ENCODE measurements around the gene PHF2.
"Not testable (repeated sequence)": the region's sequence is repeated elsewhere in the genome, so short reads cannot be mapped to it uniquely, and the experiment has no call there.

PHF2 gene

DNA sequence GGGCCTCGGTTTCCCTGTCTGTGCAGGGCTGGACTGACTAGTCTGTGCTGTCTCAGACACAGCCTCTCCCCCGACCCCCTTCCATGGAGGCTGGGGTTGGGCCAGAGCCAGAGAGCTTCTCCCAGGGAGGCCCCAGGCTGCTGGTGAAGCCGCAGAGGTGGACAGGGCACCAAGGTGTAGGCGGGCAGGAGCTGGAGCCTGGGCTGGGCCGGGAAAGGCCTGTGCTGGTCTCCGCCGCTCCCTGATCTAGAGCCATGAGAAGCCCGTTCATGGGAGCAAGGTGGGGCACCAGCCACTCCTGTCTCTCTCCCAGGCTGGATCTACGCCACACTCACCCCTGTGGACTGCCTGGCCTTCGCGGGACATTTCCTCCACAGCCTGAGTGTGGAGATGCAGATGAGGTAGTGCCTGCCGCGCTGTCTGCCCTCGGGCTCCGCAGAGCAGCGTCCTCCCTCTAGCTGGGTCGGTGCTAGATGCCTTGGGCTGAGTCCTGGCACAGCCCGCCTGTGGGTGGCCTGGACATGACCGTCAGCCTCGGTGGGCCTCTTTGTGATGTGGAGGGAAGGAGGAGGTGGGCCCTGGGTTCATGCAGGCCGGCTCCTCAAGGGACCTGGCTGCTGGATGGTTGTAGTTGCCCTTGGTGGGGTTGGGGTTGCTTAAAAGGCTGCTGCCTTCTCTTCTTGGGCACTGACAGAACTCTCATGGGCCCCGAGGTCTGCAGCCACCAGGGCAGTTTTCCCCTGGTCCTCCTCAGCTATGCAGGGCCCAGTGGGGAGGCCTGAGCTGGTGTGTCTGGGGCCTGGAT lies 79.4 kb downstream of the PHF2 start:
- no peak for DNase-seq

DNA sequence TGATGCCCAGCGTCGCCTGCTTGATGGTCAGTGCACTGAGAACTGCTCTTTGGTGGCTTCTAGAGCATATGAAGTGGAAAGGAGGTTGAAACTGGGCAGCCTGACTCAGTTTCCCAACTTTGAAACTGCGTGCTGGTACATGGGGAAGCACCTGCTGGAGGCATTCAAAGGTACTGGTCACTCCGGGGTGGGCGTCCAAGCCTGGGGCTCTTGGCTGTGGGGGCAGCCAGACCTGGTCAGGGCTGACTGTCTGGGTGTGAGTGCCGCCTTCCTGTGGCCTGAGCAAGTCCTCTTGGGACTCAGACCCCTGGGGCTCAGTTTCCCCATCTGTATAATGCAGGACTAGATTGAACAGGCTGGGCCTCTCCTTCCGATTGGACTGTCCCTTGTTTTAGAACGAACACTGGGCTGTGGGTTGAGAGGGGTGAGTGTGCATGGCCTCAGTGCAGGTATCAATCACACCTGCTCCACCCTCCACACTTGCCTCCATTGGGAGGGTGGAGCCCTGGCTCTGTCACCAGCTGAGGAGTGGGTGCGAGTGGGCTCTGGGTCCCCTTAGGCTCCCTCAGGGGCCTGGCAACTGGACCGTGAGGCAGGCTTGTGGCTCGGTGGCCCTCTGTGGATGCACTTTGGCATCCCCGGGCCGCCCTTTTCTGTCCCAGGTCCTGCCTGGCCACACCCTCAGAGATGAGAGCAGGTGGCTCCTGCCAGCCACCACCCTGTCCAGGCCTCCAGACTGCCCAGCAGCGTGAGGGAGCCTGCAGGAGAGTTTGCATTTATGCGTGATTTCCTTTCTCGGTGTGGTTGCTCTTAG lies 80.2 kb downstream of the PHF2 start:
- DNase-seq = no peak

DNA sequence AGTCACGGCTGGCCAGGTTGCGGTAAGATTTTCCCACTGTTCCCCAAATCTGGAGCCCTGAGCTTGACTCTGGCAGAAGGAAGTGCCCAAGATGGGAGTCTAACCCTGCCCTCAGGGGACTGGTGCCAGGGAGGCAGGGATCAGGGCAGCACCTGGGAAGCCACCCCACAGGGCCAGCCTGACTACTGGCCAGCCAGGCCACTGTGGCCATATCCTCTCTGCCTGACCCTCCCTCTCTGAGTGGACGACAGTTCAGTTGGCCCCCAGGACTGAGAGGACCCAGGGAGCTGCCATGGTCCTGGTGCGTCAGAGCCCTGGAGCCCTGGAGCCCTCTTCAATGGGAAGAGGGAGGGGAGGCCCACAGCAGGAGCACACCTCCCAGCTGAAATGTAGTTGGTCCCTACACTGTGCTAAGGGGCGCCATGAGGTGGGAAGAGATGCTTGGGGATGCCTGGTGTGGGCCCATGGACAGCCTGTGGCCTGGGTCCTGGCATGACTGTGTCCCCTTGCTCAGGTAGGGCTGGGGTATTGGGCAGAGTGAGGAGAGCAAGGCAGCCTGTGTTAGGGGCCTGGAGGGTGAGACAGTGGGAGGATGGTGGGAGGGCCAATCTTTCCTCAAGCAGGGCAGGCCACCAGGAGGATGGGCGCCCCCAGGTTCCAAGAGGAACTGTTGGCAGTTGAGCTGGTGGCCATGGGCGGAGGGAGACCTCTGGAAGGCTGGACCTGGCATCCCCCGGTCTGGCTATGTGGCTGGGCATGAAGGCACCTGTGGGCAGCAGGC lies 81.1 kb downstream of the PHF2 start:
- no peak for DNase-seq

DNA sequence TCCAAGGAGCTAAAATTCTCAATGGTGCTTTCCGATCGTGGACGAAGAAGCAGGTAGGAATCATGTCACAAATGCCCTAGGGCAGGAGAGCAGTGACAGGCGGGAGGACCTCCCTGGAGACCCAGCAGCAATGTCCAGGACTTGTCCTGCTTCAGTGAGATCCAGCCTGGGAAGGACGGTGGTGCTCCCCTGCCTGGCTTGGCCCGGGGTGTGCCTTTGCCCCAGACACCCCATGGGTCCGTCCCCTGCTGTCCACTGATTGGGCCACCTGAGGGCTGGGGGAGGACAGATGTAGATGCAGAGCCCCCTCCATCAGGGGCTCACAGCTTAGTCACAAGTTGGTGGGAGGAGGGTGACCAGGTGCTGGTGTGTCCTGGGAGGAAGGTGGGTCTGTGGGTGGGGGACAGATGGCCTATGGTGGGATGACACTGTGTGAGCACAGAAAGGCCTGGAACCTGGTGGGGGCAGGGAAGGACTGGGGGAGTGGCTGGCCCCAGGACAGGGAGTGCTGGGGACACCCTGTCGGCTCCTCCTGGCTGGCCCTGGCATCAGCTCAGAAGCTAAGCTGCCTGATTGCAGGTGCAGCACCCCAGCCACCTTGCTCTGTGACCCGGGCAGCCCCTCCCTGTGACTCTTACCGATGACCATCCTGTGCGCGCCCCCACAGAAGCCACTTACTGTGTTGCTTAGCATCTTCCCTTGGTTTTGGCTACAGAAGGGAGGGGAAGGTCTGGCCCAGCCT lies 82.0 kb downstream of the PHF2 start:
- no peak for DNase-seq

DNA sequence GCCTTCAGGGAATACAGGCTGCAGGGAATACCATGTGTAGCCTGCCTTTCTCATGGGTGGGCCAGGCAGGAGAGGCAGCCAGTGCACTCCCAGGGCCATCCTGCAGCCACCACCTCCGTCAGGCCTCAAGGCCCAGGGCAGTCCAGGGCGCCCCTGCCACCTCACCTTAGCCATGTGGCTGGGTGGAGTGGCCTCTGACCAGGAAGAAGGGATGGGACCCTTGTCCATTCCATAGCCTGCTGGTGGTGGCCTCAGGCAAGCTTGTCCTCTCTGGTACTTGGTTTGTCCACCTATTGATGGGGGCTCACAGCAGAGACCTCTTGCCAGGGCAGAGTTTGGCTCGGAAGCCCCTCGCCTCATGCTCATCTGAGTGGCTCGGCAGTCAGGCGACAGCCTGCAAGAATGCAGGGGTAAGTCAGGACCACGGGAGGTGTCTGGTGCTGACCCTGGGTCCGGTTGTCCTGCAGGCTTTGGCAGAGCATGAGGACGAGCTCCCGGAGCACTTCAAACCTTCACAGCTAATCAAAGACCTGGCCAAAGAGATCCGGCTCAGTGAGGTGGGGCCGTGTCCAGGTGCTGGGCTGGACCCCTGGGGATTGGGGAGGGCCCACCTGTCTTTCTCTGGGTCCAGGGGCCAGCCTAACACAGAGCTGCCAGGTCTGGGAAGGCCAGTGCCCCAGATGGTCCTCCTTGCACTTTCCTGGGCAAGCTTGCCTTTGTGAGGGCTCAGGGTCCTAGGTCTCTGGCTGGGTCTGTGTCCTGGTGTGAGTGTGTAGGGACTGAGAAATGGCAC lies 82.9 kb downstream of the PHF2 start:
- DNase-seq = no peak

DNA sequence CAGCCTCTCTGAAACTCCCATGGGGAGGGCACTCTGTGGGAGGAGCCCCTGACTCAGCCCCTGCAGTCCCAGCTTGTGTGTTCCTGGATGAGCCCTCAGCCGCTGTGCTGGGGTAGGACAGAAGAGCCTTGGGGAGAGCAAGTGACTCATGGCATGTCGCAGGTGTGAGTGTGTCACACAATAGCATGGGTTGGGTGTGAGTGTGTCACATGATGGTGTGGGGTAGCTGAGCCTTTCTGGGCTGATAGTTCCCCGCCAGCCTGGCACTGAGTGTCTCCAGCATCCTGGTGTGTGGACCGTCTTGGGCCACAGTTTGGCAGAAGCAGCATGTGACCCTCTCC lies 83.4 kb downstream of the PHF2 start:
- DNase-seq = no peak

DNA sequence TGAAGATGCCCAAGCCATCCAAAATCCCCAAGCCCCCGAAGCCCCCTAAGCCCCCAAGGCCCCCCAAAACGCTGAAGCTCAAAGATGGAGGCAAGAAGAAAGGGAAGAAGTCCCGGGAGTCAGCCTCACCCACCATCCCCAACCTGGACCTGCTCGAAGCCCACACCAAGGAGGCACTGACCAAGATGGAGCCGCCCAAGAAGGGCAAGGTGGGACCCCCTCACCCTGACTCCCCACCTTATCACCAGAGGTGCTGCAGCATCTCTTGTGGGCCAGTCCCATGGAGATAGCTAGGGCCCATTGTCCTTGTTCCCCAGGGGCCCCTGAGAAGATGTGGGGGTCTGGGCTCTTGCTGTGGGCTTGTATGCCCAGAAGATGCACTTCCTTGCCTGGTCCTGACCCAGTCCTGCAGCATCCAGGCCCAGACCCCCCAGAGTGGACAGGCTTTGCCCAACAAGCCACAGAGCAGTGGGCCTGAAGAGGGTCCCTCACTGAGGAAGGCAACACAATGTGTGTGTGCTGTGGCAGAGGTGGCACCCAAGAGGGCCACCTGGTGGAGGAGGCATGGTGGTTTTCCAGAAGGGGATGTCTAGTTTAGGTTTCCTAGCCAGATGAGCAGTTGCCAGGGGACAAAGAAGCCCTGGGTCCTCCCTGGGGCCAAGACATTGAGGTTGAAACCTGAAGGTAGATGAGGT lies 84.1 kb downstream of the PHF2 start:
- no peak for DNase-seq

DNA sequence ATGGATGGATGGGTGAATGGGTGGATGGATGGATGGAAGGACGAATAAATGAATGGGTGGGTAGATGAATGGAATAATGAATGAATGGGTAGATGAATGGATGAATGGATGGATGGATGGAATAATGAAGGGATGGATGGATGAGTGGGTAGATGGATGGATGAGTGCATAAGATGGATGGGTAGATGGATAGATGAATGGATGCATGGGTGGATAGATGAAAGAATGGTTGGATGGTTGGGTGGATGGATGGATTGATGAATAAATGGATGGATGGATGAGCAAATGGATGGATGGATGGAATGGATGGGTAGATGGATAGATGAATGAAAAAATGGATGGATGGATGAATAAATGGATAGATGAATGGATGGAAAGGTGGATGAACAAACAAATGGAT lies 85.2 kb downstream of the PHF2 start:
- no peak for DNase-seq

DNA sequence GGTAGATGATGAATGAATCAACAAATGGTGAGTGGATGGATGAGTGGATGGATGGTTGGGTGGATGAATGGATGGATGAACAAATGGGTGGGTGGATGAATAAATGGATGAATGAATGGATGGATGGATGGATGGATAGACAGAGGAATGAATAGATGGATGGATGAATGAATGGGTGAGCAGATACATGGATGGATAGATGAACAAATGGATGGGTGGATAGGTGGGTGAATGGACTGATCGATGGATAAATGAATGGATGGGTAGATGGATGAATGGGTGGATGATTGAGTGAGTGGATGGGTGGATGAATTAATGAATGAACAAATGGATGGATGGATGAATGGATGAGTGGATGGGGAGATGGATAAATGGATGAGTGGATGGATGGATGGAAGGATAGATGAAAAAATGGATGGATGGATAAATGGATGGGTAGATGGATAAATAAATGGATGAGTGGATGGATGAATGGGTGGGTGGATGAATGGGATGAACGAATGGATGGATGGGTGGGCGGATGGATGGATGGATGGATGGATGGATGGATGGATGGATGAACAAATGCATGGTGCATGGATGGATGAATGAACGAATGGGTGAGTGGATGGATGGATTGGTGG lies 85.7 kb downstream of the PHF2 start:
- no peak for DNase-seq

DNA sequence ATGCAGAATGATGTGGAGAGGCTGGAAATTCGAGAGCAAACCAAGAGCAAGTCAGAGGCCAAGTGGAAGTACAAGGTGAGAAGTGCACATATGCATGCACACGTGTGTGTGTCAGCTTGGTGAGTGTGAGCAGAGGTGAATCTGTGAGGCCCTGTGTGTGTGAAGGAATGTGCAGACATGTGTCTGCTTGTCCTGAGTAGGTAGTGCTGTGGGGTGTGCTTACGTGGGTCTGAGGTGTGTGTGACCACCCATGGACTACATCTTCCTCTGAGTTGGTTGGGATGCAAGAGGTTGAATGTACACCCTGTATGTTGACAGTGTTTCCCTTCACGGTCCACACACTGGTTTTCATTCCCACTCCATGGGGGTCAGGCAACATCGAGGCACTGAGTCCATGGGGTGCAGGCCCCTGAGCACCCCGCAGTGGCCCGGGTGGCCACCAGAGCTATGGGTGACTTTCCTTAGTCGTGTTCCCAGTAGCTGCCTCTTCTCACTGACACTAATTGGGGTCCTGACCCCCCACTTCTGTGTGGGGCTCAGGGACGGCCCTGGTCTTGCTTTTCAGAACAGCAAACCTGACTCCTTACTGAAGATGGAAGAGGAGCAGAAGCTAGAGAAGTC lies 86.7 kb downstream of the PHF2 start:
- DNase-seq = no peak

DNA sequence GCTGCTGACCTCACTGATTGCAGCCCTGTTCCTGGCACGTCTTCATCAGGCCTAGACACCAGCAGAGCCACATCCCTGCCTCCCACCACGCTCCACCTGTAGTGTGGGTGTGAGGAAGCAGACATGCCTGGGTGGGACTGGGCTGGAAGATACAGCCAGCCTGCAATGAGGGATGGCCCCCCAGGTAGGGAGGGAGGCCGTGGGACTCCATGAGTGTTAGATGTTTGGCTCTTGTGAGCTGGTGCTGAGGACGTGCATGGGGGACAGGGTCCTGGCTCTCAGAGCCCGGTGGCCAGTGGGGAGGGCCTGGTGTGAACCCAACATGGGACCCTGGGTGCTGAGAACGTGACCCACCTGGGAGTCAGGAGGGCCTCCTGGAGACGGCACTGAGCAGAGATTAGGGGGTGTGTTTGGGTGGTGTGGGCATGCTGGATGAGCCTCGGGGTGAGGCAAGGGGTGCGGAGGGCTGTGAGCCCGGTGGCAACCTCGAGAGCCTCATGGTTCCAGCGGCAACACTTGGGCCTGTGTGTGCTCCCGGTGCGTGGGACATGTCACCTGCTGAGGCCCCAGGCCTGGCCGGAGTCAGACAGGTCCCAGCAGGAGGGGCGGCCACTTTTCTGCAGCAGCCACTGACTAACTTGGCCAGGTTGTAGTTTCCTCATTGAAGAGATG lies 87.6 kb downstream of the PHF2 start:
- no peak for DNase-seq

DNA sequence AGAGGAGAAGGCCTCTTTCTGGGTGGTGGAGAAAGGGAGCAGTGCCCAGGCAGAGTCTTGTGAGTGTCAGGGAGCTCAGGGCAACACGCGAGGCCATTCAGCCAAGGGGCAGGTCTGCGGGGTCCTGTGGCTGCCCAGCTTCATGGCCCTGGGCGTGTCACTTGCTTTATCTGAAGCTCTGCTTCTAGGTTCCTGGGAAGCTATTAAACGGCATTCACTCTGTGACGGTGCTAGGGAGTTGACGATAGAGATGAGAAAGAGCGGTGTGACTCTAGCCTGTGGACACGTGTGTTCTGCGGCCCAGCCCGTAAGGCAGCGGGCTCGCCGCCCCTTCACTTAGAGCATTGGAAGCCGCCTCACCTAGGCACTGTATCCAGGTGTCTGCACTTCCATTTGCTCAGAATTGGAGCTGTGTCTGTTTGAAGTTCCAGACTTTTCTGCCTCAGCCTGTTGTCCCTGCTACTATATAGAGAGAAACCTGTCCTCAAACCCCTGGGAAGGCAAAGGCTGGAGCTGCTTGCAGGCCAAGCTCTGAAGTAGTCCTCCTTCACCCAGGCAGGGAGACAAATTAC lies 88.3 kb downstream of the PHF2 start:
- no peak for DNase-seq

DNA sequence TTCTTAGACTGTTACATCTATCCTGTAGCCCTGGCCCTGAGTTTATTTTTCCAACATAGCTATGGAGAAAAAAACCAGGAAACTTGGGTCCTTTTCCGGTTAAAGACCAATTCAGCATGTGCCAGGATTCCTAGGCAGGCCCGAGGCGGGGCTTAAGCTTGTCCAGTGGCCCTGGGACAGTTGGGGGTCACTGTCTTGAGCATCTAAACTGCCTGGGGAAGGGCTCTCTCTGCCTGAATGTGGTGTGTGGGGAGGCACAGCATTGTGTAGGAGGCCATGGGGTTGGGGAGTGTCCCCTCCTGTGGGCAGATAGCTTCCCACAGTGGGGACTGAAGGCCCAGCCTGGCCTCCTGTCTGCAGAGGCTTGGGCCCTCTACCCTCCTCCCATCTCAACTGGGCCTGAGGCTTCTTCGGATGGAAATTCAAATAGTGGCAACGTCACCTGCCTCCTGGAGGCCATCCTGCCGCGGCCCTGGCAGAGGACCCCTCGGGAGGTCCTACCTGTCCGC lies 88.8 kb downstream of the PHF2 start:
- DNase-seq = no peak

DNA sequence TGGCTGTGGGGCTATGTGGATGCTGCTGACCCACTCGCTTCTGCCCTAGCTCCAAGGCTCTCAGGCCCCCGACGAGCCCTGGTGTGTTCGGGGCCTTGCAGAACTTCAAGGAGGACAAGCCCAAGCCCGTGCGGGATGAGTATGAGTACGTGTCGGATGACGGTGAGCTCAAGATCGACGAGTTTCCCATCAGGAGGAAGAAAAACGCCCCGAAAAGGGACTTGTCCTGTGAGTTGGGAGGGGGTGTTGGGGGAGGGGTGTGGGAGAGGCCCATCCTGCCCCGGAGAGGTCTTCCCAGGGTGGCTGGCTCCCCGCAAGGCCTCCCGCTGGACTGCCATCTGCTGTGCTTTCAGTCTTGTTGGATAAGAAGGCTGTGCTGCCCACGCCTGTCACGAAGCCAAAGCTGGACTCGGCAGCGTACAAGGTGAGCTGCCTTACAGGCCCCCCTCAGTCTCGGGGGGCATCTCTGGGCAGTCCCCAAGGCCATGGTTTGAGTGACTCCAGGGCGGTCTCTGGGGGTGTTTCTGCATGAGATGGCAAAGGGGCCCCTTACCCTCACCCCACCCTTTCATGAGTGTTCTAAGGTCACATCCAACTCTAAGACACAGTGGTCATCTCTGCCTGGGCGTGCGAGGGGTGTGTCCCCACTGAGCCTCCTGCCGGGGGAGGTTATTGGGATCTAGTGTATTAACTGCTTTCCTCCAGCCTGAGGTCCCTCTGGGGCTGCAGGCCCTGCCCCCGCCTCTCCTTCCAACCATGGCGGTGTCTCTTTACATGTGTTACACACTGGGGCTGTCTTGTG lies 89.5 kb downstream of the PHF2 start:
- DNase-seq = no peak

DNA sequence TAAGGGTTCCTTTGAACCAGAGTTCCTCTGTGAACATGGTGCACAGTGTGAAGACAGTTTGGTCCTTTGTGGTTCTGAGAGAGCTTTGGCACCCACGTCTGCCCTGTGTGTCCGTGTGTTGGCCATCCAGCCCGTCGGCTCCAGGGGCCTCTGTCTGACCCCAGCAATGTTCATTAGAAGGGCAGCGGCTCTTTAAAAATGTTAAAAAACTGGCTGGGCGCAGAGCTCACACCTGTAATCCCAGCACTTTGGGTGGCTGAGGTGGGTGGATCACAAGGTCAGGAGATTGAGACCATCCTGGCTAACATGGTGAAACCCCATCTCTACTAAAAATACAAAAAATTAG lies 90.0 kb downstream of the PHF2 start:
- DNase-seq = not testable (repeated sequence)

DNA sequence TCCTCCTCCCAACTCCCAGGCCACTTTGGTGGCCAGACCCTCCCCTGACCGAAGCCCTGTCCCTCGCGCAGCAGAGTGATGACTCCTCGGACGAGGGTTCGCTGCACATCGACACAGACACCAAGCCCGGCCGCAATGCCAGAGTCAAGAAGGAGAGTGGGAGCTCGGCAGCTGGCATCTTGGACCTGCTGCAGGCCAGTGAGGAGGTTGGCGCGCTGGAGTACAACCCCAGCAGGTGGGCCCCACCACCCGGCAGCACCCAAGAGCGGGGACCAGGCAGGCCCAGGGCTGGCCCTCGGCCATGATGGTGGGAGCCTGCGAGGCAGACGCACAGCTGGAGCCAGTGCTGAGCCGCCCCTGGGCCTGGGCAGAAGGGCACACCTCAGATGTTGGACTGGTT lies 90.6 kb downstream of the PHF2 start:
- no peak for DNase-seq

DNA sequence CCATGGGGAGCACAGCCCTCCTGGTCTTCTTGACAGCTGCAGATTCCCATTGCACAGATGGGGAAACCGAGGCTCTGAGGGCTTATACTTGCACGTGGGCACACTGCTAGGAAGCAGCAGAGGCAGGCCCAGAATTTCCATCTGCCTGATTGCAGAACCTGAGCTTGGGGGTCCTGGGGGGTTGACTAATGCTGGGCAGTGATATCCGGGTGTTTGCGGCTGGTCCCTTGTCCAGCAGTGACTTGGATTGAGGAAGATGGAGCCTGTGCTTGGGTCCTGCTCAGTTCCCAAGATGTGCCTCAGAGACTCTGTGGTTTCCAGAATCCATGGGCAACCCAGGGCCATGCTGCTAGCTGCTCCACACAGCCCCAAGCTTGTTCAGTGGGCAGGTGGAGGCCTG lies 91.2 kb downstream of the PHF2 start:
- no peak for DNase-seq

DNA sequence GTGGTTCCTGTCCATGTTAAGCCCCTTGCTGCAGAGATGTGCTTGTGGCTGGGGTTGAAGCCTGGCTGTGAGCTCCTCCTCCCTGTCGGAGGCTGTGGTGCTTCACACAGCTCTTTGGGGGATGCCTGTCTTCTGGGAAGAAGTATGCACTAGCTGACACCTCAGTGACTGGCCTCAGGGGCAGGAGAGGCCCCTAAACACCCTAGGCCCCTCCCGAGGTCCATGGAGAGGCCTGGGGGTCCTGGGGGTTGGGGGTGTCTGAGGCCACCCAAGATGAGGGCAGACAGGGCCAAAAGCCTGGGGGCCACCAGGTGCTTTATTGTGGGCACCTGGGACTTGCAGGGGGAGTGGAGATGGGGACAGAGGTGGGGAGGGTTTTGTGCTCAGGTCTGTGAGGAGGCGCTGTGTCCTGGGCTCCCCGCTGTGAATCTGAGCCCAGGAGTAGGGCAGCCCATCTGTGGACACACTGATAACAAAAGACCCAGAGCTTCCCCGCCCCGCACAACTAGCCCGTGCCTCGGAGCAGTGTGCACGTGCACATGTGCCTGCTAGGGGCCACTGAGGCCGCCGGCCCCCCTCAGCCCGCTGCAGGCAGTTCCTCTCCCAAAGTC lies 92.0 kb downstream of the PHF2 start:
- DNase-seq = no peak
